ENCODE data around the gene CREB3L1.

GRCh38 chr11:46332093-46332567 is 54.7 kb downstream of the CREB3L1 start:
- TF ChIP-seq CTCF (IDR thresholded peaks at IDR 0.05; ENCODE audit: insufficient read depth, low read length, poor library complexity, severe bottlenecking) (no peak), EZH2phosphoT487 (conservative IDR thresholded peaks at IDR 0.05; ENCODE audit: low read length) (no peak)
